Osteoblast (primary cell): ENCODE measurements around the gene SH3TC2. TPM values are rescaled to one million over a fixed set of nuclear protein-coding genes. Genes with fewer than 3 reads are reported as not detected.

Experiments
- DNase-seq: peaks from one replicate; pipeline ENCODE4 v3.0.0; 2011; ENCODE audit warnings: low spot score, mixed read lengths; ENCODE audit not compliant: insufficient read length; ENCODE audit errors: missing footprints
- H2AFZ ChIP-seq: 2 replicates; pipeline ENCODE4 v1.6.0; 2011; ENCODE audit warnings: mild to moderate bottlenecking, low read length
- H3K27ac ChIP-seq: 2 replicates; pipeline ENCODE4 v1.5.1; 2011; ENCODE audit warnings: mild to moderate bottlenecking, low read depth, low read length, moderate library complexity
- H3K27me3 ChIP-seq: 2 replicates; pipeline ENCODE4 v1.6.0; 2012; ENCODE audit warnings: mild to moderate bottlenecking, control low read depth, inconsistent platforms, low read length, moderate library complexity; ENCODE audit not compliant: insufficient read depth
- H3K36me3 ChIP-seq: 2 replicates; pipeline ENCODE4 v1.5.1; 2011; ENCODE audit warnings: mild to moderate bottlenecking, low read length, control low read depth, moderate library complexity; ENCODE audit not compliant: insufficient read depth
- H3K4me1 ChIP-seq: 2 replicates; pipeline ENCODE4 v1.5.1; 2011; ENCODE audit warnings: mild to moderate bottlenecking, low read length, control low read depth, moderate library complexity; ENCODE audit not compliant: insufficient read depth
- H3K4me2 ChIP-seq: 2 replicates; pipeline ENCODE4 v1.6.0; 2011; ENCODE audit warnings: mild to moderate bottlenecking, low read length; ENCODE audit not compliant: insufficient read depth
- H3K4me3 ChIP-seq: fragments of 200-600 bp; sonication (generic); 3 replicates; pipeline ENCODE4 v1.5.1; 2012; ENCODE audit warnings: mild to moderate bottlenecking, low read length, inconsistent platforms; ENCODE audit not compliant: insufficient read depth
- H3K79me2 ChIP-seq: 2 replicates; pipeline ENCODE4 v1.6.0; 2012; ENCODE audit warnings: mild to moderate bottlenecking, low read length, control low read depth, inconsistent platforms; ENCODE audit not compliant: insufficient read depth
- H3K9me3 ChIP-seq: 2 replicates; pipeline ENCODE4 v1.5.1; 2011; ENCODE audit warnings: low read depth, low read length, control low read depth
- H4K20me1 ChIP-seq: 2 replicates; pipeline ENCODE4 v1.6.0; 2012; ENCODE audit warnings: mild to moderate bottlenecking, low read length, control low read depth; ENCODE audit not compliant: insufficient read depth
- total RNA-seq: library from RNA; depleted of rRNA; stranded (reverse); fragments of >200 nt; gene quantifications from 2 replicates; pipeline ENCODE4 v1.2.3, GENCODE V29; 2012
- TF ChIP-seq, protein P1 (sequence below): IDR thresholded peaks from 2 replicates; pipeline ENCODE4 v1.5.1; 2011; ENCODE audit warnings: mild to moderate bottlenecking, low read depth, low read length, moderate library complexity; ENCODE audit errors: extremely low read depth

SH3TC2 gene
- total RNA-seq, 1 donor: 0.72 TPM

DNA sequence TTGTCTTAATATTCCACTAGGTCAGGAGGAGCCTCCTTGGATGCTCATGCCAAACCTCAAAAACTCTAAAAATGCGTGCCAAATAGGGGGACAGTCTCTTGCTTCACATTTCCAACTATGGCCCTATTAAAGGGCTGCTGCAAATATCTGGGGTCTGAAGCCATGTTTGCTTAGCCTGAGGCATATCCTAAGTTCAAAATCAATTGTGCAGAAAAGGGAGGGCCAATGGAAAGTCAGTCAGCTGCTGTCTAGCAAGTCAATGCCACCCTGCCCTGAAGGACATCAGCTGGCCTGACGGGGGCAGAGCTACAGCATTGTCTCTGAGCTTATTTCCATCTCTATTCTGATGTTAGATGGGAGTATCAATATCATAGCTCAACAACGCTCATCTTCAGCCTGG is 93.6 kb downstream of the SH3TC2 start:
- Histone ChIP-seq H3K27ac (peak overlapping the region; percentile 51), H3K36me3 (no peaks in the 10 kb centered on the region), H3K4me2 (no peak overlapping the region), H3K27me3 (no peaks in the 10 kb centered on the region), H3K79me2 (no peaks in the 10 kb centered on the region), H3K4me3 (no peak overlapping the region), H3K9me3 (no peaks in the 10 kb centered on the region), H4K20me1 (no peaks in the 10 kb centered on the region), H3K4me1 (peaks cover 60% of the 10 kb centered on the region), H2AFZ (no peak overlapping the region)
- no peak for DNase-seq
- TF ChIP-seq, protein P1, sequence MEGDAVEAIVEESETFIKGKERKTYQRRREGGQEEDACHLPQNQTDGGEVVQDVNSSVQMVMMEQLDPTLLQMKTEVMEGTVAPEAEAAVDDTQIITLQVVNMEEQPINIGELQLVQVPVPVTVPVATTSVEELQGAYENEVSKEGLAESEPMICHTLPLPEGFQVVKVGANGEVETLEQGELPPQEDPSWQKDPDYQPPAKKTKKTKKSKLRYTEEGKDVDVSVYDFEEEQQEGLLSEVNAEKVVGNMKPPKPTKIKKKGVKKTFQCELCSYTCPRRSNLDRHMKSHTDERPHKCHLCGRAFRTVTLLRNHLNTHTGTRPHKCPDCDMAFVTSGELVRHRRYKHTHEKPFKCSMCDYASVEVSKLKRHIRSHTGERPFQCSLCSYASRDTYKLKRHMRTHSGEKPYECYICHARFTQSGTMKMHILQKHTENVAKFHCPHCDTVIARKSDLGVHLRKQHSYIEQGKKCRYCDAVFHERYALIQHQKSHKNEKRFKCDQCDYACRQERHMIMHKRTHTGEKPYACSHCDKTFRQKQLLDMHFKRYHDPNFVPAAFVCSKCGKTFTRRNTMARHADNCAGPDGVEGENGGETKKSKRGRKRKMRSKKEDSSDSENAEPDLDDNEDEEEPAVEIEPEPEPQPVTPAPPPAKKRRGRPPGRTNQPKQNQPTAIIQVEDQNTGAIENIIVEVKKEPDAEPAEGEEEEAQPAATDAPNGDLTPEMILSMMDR: no peak

GRCh38 chr5:148968311-148968710 is 94.6 kb downstream of the SH3TC2 start:
- no peak for DNase-seq
- H2AFZ ChIP-seq: no peak overlapping the region
- no peaks in the 10 kb centered on the region for H3K79me2 ChIP-seq
- H3K4me2 ChIP-seq: no peak overlapping the region
- no peak overlapping the region for H3K4me3 ChIP-seq
- H3K27ac ChIP-seq: peak overlapping the region; percentile 90
- no peaks in the 10 kb centered on the region for H3K27me3 ChIP-seq
- H3K9me3 ChIP-seq: no peaks in the 10 kb centered on the region
- TF ChIP-seq, protein P1: no peak
- H4K20me1 ChIP-seq: no peaks in the 10 kb centered on the region
- peaks cover 51% of the 10 kb centered on the region for H3K4me1 ChIP-seq
- no peaks in the 10 kb centered on the region for H3K36me3 ChIP-seq

DNA sequence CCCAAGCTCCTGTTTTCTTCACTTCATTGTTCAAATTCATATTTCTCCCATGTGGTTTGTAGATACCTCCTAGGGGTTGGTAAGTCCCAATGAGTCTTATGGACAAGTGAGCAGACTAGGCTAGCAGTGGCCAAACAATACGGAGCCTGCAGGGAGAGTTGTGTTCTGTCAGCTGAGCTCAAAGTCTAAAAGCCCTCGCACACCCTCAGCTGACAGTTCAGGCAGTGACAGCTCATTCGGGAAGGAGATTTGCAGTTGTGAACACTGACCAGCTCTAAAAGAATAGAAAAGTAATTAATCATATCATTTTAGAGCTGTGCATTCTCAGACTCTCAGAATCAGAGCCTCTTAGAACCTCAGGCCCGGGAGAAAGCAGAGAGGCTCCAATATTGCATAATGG is 95.1 kb downstream of the SH3TC2 start:
- Histone ChIP-seq H2AFZ (no peak overlapping the region), H3K79me2 (no peaks in the 10 kb centered on the region), H4K20me1 (no peaks in the 10 kb centered on the region), H3K4me1 (peaks cover 48% of the 10 kb centered on the region), H3K4me3 (no peak overlapping the region), H3K9me3 (no peaks in the 10 kb centered on the region), H3K36me3 (no peaks in the 10 kb centered on the region), H3K4me2 (no peak overlapping the region), H3K27me3 (no peaks in the 10 kb centered on the region), H3K27ac (peak overlapping the region; percentile 90)
- no peak for DNase-seq
- TF ChIP-seq, protein P1: no peak

DNA sequence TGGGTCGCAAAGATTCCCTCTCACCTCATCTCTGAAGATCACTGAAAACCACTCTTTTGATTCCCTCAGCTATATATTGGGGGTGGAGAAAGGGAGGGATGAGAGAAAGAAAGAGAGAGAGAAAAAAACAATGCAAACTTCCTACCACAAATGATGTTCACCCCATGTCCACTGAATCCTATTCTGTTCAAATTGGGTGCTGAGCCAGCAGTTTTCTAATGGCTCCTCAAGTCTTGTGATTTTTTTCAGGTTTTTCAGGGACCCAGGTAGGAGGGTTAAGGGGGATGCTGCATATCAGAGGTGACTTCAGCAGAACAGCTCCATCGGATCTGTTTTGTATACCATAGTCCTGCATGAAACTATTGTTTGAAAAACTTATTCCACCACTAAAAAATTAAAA is 95.9 kb downstream of the SH3TC2 start:
- no peaks in the 10 kb centered on the region for H4K20me1 ChIP-seq
- peak overlapping the region; percentile 90 for H3K27ac ChIP-seq
- no peaks in the 10 kb centered on the region for H3K36me3 ChIP-seq
- peaks cover 44% of the 10 kb centered on the region for H3K4me1 ChIP-seq
- H3K4me3 ChIP-seq: no peak overlapping the region
- H3K27me3 ChIP-seq: no peaks in the 10 kb centered on the region
- TF ChIP-seq, protein P1: no peak
- no peaks in the 10 kb centered on the region for H3K9me3 ChIP-seq
- H3K4me2 ChIP-seq: no peak overlapping the region
- H2AFZ ChIP-seq: no peak overlapping the region
- H3K79me2 ChIP-seq: no peaks in the 10 kb centered on the region
- no peak for DNase-seq
